GM11168 (cell line): ENCODE data around the gene AP5B1.

Experiments used
- in situ Hi-C: fragments of 300-500 bp; cut with MboI; formaldehyde crosslinking; loops from one replicate; pipeline ENCODE4 v1.12.0; 2022; ENCODE audit warnings: low sequenced_read_pairs; ENCODE audit not compliant: unreplicated experiment

The AP5B1 gene

GRCh38 chr11:65803797-65804492 lies 23.2 kb upstream of the AP5B1 start:
- in situ Hi-C loops: no loop called here

- in situ Hi-C loops: no loop called here
Observed at GRCh38 chr11:65802841-65803240, 22.1 kb upstream of the AP5B1 start.

- in situ Hi-C loops: no loop called here
Observed at GRCh38 chr11:65801153-65801987, 20.6 kb upstream of the AP5B1 start.

GRCh38 chr11:65798882-65799281 lies 18.1 kb upstream of the AP5B1 start:
- in situ Hi-C loops: no loop called here

GRCh38 chr11:65797711-65798110 lies 16.9 kb upstream of the AP5B1 start:
- in situ Hi-C loops: no loop called here

- in situ Hi-C loops: no loop called here
Observed at GRCh38 chr11:65796726-65797601, 16.2 kb upstream of the AP5B1 start.

GRCh38 chr11:65794570-65795510 lies 14.1 kb upstream of the AP5B1 start:
- in situ Hi-C loops: no loop called here

- in situ Hi-C loops: no loop called here
Observed at GRCh38 chr11:65793625-65794400, 13.0 kb upstream of the AP5B1 start.

GRCh38 chr11:65793144-65793581 lies 12.4 kb upstream of the AP5B1 start:
- in situ Hi-C loops: no loop called here

- in situ Hi-C loops: no loop called here
Observed at GRCh38 chr11:65792456-65792855, 11.7 kb upstream of the AP5B1 start.

- in situ Hi-C loops: no loop called here
Observed at GRCh38 chr11:65791719-65792213, 11.0 kb upstream of the AP5B1 start.

GRCh38 chr11:65790902-65791650 lies 10.3 kb upstream of the AP5B1 start:
- in situ Hi-C loops: no loop called here

- in situ Hi-C loops: no loop called here
Observed at GRCh38 chr11:65790104-65790901, 9.5 kb upstream of the AP5B1 start.

- in situ Hi-C loops: no loop called here
Observed at GRCh38 chr11:65789230-65790103, 8.7 kb upstream of the AP5B1 start.

GRCh38 chr11:65788821-65789220 lies 8.0 kb upstream of the AP5B1 start:
- in situ Hi-C loops: no loop called here
